Measurements from ENCODE around the gene HRK. TPM values are rescaled to one million over a fixed set of nuclear protein-coding genes. Genes with fewer than 3 reads are reported as not detected.

Gene HRK
- total and polyA plus RNA-seq, 2 of the 13 experiments (the other 11 are each of a cell fraction or from before 2014, with no cell fraction given), result 0.02 TPM; not detected in 1

GRCh38 chr12:116821291-116821690 lies 60.0 kb downstream of the HRK start:
- CTCF ChIA-PET (ENCODE audit: low intra/inter-chr PET ratio, low total read pairs), result no interaction called here
- H3K36me3 ChIP-seq (replicated peaks in 1 of 2; ENCODE audit: control insufficient read depth in 1 of 2, insufficient read depth in 2 of 2, low read length in 2 of 2), result no peaks in the 10 kb centered on the region
- FAIRE-seq (no peak), ATAC-seq (no peak), DNase-seq (ENCODE audit: low spot score) (no peak)
- no TSS peak for BruUV-seq (replicated peaks)
- intact Hi-C loops (cut with micrococcal nuclease; ENCODE audit: unreplicated experiment) (no loop called here), in situ Hi-C loops (cut with HindIII; ENCODE audit: extremely low pct_ligation_motif_present, low pct_unique_long_range_greater_than_20kb) (no loop called here)
- H3K4me1 ChIP-seq (ENCODE audit: insufficient read depth, low read length), result peaks cover 10% of the 10 kb centered on the region
- no peak overlapping the region for H3K9ac ChIP-seq (ENCODE audit: insufficient read depth, low read depth, low read length)
- 63% methylated on average over 8 of the region's 8 CpGs for WGBS (ENCODE audit: low lambda C conversion rate)
- no peaks in the 10 kb centered on the region for H3K9me3 ChIP-seq (ENCODE audit: low read length)
- H3K4me3 ChIP-seq (replicated peaks in 1 of 3; ENCODE audit: insufficient read depth in 1 of 3, low read depth in 2 of 3, low read length in 3 of 3), result no peak overlapping the region
- H4K20me1 ChIP-seq (ENCODE audit: insufficient read depth, low read length), result no peaks in the 10 kb centered on the region
- no peak for TF ChIP-seq THAP9 (CRISPR knock-in tag; IDR thresholded peaks at IDR 0.05; ENCODE audit: borderline replicate concordance)
- TF ChIP-seq NAIF1 (CRISPR knock-in tag; IDR thresholded peaks at IDR 0.05; ENCODE audit: borderline replicate concordance), result no peak
- TF ChIP-seq SIX4 (CRISPR knock-in tag; IDR thresholded peaks at IDR 0.05), result no peak
- TF ChIP-seq PBX3 (CRISPR knock-in tag; IDR thresholded peaks at IDR 0.05; ENCODE audit: borderline replicate concordance), result no peak
- H3K79me2 ChIP-seq (ENCODE audit: insufficient read depth, low read length), result no peaks in the 10 kb centered on the region
- H3K4me2 ChIP-seq (ENCODE audit: low read depth, low read length), result no peak overlapping the region
- no peak overlapping the region for H3K27ac ChIP-seq (ENCODE audit: extremely low read length, insufficient read depth, low read length)
- no peak overlapping the region for H2AFZ ChIP-seq (ENCODE audit: low read length)
- POLR2A ChIA-PET, result no interaction called here
- no peaks in the 10 kb centered on the region; a peak in 1 of 5 replicates for H3K27me3 ChIP-seq (ENCODE audit: control insufficient read depth in 1 of 2, insufficient read depth in 2 of 2, low read length in 2 of 2)
